BE2C (cell line): Measurements from ENCODE around the gene VWA5B2.

Experiments used
- DNase-seq: peaks from one replicate; pipeline ENCODE4 v3.0.0-alpha.2; 2020
- H3K27me3 ChIP-seq: fragments of 250-450 bp; sonication (Bioruptor Pico); 2 replicates; pipeline ENCODE4 v1.5.1; 2020; ENCODE audit warnings: mild to moderate bottlenecking
- H3K36me3 ChIP-seq: fragments of 250-450 bp; sonication (Bioruptor Pico); 2 replicates; pipeline ENCODE4 v1.5.1; 2020; ENCODE audit warnings: mild to moderate bottlenecking
- H3K4me1 ChIP-seq: fragments of 250-450 bp; sonication (Bioruptor Pico); 2 replicates; pipeline ENCODE4 v1.5.1; 2020
- H3K4me3 ChIP-seq: 2 replicates; pipeline ENCODE4 v1.5.1; 2011; ENCODE audit warnings: low read depth, low read length
- H3K9me3 ChIP-seq: fragments of 250-450 bp; sonication (Bioruptor Pico); 2 replicates; pipeline ENCODE4 v1.5.1; 2020
- CTCF ChIP-seq: IDR thresholded peaks from 2 replicates; pipeline ENCODE4 v1.5.1; 2012; ENCODE audit warnings: mild to moderate bottlenecking, low read depth, low read length

Gene VWA5B2

GRCh38 chr3:184228376-184229137, 828 bp upstream of the VWA5B2 start:
- H3K4me3 ChIP-seq: peak overlapping the region; percentile 55
- DNase-seq: no peak

GRCh38 chr3:184230081-184230602, 757 bp downstream of the VWA5B2 start:
- no peaks in the 10 kb centered on the region for H3K36me3 ChIP-seq
- H3K4me3 ChIP-seq: peak overlapping the region; percentile 55
- no peak for TF ChIP-seq CTCF
- peaks cover 11% of the 10 kb centered on the region for H3K4me1 ChIP-seq
- H3K9me3 ChIP-seq: no peaks in the 10 kb centered on the region
- H3K27me3 ChIP-seq: peaks cover 26% of the 10 kb centered on the region
- DNase-seq: no peak

More at GRCh38 chr3:184228376-184229137, 828 bp upstream of the VWA5B2 start:
- H3K27me3 ChIP-seq: peaks cover 26% of the 10 kb centered on the region
- H3K9me3 ChIP-seq: no peaks in the 10 kb centered on the region
- H3K4me1 ChIP-seq: no peaks in the 10 kb centered on the region; the same call in 1 of the 2 replicates
- no peak for TF ChIP-seq CTCF
- no peaks in the 10 kb centered on the region for H3K36me3 ChIP-seq

- Histone ChIP-seq H3K27me3 (peaks cover 26% of the 10 kb centered on the region), H3K4me3 (no peak overlapping the region), H3K9me3 (no peaks in the 10 kb centered on the region), H3K36me3 (no peaks in the 10 kb centered on the region), H3K4me1 (peaks cover 11% of the 10 kb centered on the region)
- TF ChIP-seq CTCF: no peak
- DNase-seq: no peak
Measured at GRCh38 chr3:184230603-184231528, 1.5 kb downstream of the VWA5B2 start.

- Histone ChIP-seq H3K27me3 (peaks cover 26% of the 10 kb centered on the region), H3K4me1 (peaks cover 11% of the 10 kb centered on the region), H3K9me3 (no peaks in the 10 kb centered on the region), H3K4me3 (no peak overlapping the region), H3K36me3 (no peaks in the 10 kb centered on the region)
- DNase-seq: no peak
- TF ChIP-seq CTCF: no peak
Measured at GRCh38 chr3:184231671-184232070, 2.3 kb downstream of the VWA5B2 start.

GRCh38 chr3:184233127-184233843, 3.9 kb downstream of the VWA5B2 start:
- Histone ChIP-seq H3K4me1 (peaks cover 11% of the 10 kb centered on the region), H3K27me3 (peaks cover 26% of the 10 kb centered on the region), H3K9me3 (no peaks in the 10 kb centered on the region), H3K36me3 (no peaks in the 10 kb centered on the region), H3K4me3 (no peak overlapping the region)
- no peak for TF ChIP-seq CTCF
- DNase-seq: no peak
